ENCODE data around the gene AP3D1. TPM values are rescaled to one million over a fixed set of nuclear protein-coding genes. Genes with fewer than 3 reads are reported as not detected.

Gene AP3D1
- total RNA-seq, 1 donor from 2014 or later = 115 TPM

DNA sequence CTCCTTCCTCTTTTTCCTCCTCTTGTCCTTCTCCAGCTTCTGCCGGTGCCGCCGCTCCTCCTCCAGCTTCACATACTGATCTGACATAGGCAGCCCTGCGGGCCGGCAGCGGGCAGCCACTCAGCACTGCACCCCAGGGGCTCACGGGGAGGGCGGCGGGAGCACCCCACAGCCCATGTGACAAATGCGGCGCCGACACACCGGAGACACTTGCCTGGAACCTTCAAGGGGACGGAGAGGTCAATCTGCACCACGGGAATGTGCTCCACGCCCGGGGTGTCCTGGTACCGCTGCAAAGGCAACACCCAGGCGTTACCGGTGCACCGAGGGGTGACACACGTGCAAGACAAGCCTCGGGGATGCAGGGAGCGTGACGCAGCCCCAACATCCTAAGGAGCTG, 36.0 kb downstream of the AP3D1 start:
- Mint-ChIP-seq H3K9me3 (no peaks in the 10 kb centered on the region), H3K27ac (no peak overlapping the region), H3K27me3 (ENCODE audit: low read depth) (no peaks in the 10 kb centered on the region), H3K36me3 (peaks cover 34% of the 10 kb centered on the region), H3K4me1 (no peaks in the 10 kb centered on the region), H3K4me3 (no peak overlapping the region)
- TF ChIP-seq, protein P1, sequence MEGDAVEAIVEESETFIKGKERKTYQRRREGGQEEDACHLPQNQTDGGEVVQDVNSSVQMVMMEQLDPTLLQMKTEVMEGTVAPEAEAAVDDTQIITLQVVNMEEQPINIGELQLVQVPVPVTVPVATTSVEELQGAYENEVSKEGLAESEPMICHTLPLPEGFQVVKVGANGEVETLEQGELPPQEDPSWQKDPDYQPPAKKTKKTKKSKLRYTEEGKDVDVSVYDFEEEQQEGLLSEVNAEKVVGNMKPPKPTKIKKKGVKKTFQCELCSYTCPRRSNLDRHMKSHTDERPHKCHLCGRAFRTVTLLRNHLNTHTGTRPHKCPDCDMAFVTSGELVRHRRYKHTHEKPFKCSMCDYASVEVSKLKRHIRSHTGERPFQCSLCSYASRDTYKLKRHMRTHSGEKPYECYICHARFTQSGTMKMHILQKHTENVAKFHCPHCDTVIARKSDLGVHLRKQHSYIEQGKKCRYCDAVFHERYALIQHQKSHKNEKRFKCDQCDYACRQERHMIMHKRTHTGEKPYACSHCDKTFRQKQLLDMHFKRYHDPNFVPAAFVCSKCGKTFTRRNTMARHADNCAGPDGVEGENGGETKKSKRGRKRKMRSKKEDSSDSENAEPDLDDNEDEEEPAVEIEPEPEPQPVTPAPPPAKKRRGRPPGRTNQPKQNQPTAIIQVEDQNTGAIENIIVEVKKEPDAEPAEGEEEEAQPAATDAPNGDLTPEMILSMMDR (IDR thresholded peaks at IDR 0.05; ENCODE audit: unreplicated experiment) = no peak
- no peak for DNase-seq (ENCODE audit: low spot score in 2 of 2, unreplicated experiment in 2 of 2)

DNA sequence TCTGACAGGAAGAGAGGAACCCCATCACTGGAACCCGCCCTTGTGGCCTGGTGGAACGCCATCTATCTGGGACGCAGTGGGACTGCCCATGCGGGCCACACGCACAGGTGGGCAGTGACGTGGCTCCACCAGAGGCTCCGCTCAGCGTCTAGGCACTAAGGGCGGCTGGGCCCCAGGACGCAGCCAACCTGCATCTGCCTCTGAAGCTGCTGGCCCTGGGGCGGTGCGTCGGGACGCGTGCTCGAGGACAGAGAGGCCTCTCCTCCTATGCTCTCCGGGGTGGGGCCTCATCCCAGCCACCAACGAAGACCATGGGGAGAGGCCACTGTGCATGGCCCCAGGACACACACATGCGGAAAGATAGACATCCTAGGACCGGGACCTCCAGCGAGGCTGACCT, 36.5 kb downstream of the AP3D1 start:
- Mint-ChIP-seq H3K27me3 (ENCODE audit: low read depth) (no peaks in the 10 kb centered on the region), H3K27ac (no peak overlapping the region), H3K4me3 (no peak overlapping the region), H3K9me3 (no peaks in the 10 kb centered on the region), H3K4me1 (no peaks in the 10 kb centered on the region), H3K36me3 (peaks cover 34% of the 10 kb centered on the region)
- TF ChIP-seq, protein P1 (IDR thresholded peaks at IDR 0.05; ENCODE audit: unreplicated experiment) = no peak
- no peak for DNase-seq (ENCODE audit: low spot score in 2 of 2, unreplicated experiment in 2 of 2)

DNA sequence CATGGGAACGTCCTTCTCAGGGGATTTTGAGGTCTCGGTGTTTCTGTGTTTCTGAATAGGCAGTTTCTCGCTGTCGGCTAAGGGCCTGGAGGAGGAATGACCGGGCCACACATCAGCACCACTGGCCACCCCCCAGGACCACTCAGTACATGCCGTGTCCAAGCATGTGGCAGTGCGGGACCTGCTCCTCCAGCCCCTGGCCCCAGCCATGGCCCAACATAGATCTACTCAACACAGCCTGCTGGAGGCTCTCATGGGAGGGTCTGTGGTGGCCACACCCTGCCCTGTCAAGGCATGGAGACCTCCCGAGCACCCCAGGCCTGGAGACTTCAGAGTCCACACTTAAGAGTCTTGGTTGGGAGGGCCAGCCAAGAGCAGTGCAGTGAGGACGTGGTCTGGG, 37.1 kb downstream of the AP3D1 start:
- Mint-ChIP-seq H3K4me3 (no peak overlapping the region), H3K27ac (no peak overlapping the region), H3K9me3 (no peaks in the 10 kb centered on the region), H3K4me1 (no peaks in the 10 kb centered on the region), H3K36me3 (peaks cover 33% of the 10 kb centered on the region), H3K27me3 (ENCODE audit: low read depth) (no peaks in the 10 kb centered on the region)
- DNase-seq (ENCODE audit: low spot score in 2 of 2, unreplicated experiment in 2 of 2) = no peak
- TF ChIP-seq, protein P1 (IDR thresholded peaks at IDR 0.05; ENCODE audit: unreplicated experiment) = no peak

DNA sequence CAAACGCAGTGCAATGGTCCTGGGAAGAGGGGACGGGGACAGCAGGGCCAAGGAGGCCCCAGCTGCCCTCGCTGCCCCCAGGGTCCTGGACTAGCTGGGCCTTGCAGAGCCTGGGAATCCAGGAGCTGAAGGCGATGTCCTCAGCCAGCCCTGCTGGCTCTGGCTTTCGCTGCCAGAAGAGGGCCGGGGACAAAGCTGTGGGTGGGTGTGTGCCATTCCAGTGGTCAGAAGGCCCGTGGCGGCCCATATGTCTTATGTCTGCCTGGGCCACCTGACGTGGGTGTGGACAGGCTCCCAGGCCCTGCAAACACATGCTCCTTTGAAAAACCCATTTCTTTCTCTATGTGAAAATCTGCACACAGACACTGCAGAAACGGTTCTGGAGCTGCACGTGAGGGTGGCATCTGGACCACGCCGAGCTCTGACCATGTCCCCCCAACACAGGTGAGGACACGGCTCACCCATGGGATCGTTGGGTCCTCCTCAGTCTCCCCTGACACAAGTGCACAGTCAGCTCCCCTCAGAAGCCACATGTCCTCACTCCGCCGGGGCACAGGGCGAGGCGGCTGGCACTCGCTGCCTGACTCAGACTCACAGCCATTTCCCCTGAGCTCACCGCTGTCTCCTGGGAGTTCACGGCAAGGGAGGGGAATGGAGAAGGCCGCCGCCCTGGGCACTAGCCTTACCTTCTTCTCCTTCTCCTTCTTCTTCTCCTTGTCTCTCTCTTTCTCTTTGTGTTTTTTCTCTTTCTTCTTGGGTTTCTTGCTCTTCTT, 37.7 kb downstream of the AP3D1 start:
- H3K4me3 Mint-ChIP-seq = no peak overlapping the region
- no peak for DNase-seq (ENCODE audit: low spot score in 2 of 2, unreplicated experiment in 2 of 2)

DNA sequence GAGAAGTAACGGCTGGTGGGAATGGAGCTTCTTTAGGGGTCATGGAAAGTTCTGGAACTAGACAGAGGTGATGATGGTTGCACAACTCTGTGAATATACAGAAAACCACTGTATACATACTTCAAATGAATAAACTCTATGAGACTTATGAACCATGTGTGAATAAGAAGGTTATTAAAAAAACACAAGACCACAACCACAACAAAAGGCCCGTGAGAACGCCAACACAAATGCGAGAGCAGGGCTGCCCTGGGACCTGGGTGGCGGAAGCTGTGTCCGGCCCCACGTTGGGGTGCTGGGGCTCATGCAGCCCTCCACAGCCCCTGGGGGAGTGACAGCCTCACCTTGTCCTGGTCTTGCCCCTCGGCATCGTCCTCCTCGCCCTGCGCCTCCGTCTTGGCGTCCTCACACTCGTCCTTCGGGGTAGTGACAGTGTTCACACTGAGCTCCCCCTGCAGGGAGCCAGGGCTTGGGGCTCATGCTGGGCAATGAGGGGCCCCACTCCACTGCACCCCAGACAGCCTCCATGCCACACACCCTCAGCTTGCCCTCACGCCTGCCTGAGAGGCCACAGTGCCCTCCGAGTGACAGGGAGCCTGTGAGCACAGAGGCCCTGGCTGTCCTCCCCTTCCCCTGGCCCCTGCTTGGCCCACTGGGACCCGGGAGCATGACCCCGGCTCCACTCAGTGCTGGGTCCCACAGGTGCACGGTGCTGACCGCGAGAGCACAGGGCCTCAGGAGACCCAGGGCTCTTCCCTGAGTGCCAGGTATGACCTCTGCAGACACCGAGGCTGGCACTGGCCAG, 38.6 kb downstream of the AP3D1 start:
- no peaks in the 10 kb centered on the region for H3K9me3 Mint-ChIP-seq
- H3K4me3 Mint-ChIP-seq = no peak overlapping the region
- DNase-seq (ENCODE audit: low spot score in 2 of 2, unreplicated experiment in 2 of 2) = no peak
- TF ChIP-seq, protein P1 (IDR thresholded peaks at IDR 0.05; ENCODE audit: unreplicated experiment) = no peak
- no peaks in the 10 kb centered on the region for H3K27me3 Mint-ChIP-seq (ENCODE audit: low read depth)
- no peak overlapping the region for H3K27ac Mint-ChIP-seq
- no peaks in the 10 kb centered on the region for H3K4me1 Mint-ChIP-seq
- H3K36me3 Mint-ChIP-seq = peaks cover 35% of the 10 kb centered on the region

More for the DNA sequence above, 37.7 kb downstream of the AP3D1 start:
- Mint-ChIP-seq H3K27me3 (ENCODE audit: low read depth) (no peaks in the 10 kb centered on the region), H3K9me3 (no peaks in the 10 kb centered on the region), H3K27ac (no peak overlapping the region), H3K36me3 (peaks cover 36% of the 10 kb centered on the region), H3K4me1 (no peaks in the 10 kb centered on the region)
- TF ChIP-seq, protein P1 (IDR thresholded peaks at IDR 0.05; ENCODE audit: unreplicated experiment) = no peak

Measured in mesothelial cell of epicardium (in vitro differentiated cells).